Measurements from ENCODE around the gene DYRK1B.

The DYRK1B gene

GRCh38 chr19:39858541-39858940 is 24.6 kb upstream of the DYRK1B start:
- no peak for DNase-seq (ENCODE audit: low read depth)

DNA sequence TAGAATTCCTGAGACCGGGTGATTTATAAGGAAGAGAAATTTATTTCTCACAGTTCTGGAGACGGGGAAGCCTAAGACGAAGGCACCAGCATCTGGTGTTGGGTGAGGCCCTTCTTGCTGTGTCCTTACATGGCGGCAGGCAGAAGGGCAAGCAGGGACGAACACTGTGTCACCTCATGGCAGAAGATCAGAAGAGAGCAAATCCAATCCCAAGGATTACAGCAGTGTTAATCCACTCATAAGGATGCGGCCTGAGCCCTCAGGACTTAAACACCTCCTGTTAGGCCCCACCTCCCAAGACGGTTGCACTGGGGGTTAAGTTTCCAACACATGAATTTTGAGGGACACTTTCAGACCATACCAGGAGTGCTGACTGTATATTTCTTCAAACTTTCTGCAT is 18.9 kb upstream of the DYRK1B start:
- DNase-seq (ENCODE audit: low read depth): no peak

DNA sequence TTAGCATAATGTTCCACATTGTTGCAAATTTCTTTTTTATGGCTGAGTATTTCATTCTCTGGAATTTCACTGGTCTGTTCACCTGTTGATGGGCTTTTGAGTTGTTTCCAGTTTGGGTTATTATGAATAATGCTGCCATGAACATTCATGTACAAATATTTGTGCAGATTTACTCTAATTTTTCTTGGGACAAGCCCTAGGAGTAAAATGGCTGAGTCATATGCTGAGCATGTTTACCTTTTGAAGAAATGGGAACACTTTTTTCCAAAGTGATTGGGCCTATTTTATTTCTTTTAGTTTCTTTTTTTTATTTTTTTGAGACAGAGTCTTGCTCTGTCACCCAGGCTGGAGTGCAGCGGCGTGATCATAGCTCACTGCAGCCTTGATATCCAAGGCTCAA is 16.9 kb upstream of the DYRK1B start:
- no peak for DNase-seq (ENCODE audit: low read depth)

DNA sequence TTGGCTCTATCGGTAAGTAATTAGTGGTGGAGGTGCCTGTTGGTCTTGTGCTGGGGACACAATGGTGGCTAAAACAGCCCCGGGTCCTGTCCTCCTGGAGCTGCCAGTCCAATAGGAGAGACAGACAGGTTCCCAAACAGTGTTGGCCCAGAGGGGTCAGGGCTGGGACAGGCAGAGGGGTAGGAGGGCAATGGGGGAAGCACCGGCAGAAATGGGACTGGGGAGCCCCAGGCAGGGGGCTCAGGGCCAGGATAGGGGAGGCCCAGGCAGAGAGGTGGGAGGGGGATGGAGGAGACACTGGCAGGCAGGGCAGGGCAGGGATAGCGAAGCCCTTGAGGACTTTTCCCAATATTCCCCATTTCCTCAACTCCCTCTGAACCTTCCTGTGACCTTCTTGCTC is 14.4 kb upstream of the DYRK1B start:
- DNase-seq (ENCODE audit: low read depth): no peak

GRCh38 chr19:39847525-39847924 is 13.6 kb upstream of the DYRK1B start:
- no peak for DNase-seq (ENCODE audit: low read depth)

GRCh38 chr19:39846678-39847486 is 12.9 kb upstream of the DYRK1B start:
- no peak for DNase-seq (ENCODE audit: low read depth)

GRCh38 chr19:39845933-39846677 is 12.1 kb upstream of the DYRK1B start, which contains the start of gene FBL:
Gene FBL (minus strand): TSS chr19:39846379. CDS start chr19:39846300, 79 bp downstream.
- peak; percentile 98 for DNase-seq (ENCODE audit: low read depth)

GRCh38 chr19:39845584-39845932 is 11.6 kb upstream of the DYRK1B start:
- DNase-seq (ENCODE audit: low read depth): no peak

GRCh38 chr19:39845172-39845571 is 11.2 kb upstream of the DYRK1B start:
- DNase-seq (ENCODE audit: low read depth): no peak

- DNase-seq (ENCODE audit: low read depth): no peak
These were observed 10.2 kb upstream of the DYRK1B start for GRCh38 chr19:39843919-39844793.

DNA sequence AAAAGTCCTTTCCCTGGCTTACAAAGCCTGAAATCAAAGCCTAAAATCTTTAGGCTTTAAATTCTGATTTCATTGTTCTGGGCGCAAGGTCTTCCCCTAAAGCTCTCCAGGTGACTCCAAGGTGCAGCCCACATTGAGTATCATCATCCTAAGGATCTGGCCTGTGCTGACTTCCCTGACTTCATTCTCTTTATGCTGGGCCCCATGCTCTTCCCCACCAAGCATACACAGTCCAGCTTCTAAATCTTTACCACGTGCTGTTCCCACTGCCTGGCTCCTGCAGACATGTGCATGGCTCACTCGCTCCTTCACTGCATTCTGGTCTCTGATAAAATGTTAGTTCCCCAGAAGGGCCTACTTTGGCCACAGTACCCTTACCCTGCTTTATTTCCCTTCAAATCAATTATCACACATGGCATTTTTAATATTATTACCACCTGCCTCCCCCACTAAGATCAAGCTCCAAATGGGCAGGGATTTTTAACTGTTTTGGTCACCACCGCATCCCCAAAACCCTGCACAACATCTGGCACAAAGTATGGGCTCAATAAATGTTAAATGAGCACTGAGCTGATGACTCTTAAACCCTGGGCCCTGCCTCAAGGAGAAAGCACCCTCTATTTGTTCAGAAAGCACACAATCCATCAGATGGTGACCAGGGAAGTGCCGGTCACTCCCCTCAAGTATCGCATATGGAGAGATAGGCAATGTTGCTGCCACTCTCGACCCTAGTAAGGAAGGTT is 8.9 kb upstream of the DYRK1B start:
- DNase-seq (ENCODE audit: low read depth): no peak

- DNase-seq (ENCODE audit: low read depth): no peak
These were observed 7.1 kb upstream of the DYRK1B start for GRCh38 chr19:39841041-39841440.

DNA sequence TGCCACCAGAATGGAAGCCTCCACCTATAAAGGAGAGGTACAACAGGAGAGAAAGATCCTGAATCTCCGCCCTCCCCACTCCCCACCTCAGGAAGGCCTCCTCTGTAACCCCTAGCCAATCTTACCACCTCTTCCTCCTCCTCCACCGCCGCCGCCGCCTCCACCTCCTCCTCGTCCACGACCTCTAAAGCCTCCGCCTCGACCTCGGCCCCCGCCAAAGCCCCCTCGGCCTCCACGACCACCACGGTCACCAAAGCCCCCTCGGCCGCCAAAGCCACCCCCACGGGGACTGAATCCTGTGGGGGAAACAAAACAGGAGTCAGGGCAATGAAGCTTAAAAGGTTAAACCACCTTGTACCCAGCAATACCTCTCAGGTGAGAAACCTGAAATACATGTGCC is 6.5 kb upstream of the DYRK1B start:
- DNase-seq (ENCODE audit: low read depth): no peak

DNA sequence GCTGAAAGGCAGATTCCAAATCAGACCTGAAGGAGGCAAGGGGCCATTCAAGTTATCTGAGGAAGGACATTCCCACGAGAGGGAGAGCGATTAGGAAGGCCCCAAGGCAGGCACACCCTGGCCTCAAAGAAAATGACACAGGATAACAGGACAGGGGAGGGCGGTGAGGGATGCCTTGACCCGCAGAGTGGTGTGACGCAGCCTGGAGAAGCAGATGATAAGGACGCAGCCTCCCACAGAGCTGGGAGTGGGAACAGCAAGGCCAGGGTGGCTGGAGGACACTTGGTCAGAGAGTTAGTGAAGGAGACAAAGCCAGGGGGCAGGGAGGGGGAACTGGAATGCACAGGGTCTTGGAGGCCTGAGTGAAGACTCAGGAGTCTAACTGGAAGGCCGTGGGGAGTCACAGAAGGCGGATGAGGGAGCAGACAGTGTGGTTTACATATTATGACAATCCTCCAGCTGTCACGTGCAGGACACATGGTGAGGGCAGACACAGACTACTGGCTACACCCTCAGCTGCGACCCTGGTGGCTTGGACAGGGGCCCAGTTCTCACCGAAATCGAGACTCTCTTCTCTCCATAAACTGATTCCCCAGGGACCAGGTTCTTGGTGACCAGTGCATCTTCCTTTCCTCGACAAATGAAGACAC is 5.8 kb upstream of the DYRK1B start:
- no peak for DNase-seq (ENCODE audit: low read depth)

GRCh38 chr19:39838569-39838968 is 4.6 kb upstream of the DYRK1B start:
- no peak for DNase-seq (ENCODE audit: low read depth)

GRCh38 chr19:39837978-39838377 is 4.0 kb upstream of the DYRK1B start:
- no peak for DNase-seq (ENCODE audit: low read depth)

DNA sequence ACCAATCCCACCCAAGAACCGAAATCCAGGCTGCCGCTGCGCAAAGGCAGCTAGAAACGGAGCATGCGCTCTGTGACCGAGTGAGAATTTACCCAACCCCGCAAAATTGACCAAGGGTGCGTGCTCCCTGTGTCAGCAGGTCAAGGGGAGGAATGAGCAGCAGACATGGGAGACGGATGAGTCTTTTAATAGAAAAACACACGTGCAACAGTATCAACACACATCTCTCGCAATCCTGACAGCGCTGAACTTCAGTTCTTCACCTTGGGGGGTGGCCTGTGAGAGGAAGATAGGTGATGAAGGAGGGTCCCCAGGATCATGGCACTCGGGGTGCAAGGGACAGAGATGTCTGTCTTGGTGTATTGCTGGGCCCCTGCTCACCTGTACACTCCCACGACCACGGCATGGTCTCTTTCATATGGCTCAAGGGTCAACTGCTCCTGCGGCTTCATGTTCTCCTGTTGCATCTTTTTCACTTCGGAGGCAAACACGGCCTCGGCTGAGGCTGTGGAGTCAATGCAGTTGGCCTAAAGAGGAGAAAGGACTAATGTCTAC is 402 bp upstream of the DYRK1B start:
- no peak for DNase-seq (ENCODE audit: low read depth)

- DNase-seq (ENCODE audit: low read depth): no peak
These were observed 850 bp downstream of the DYRK1B start for GRCh38 chr19:39833160-39833463.

- no peak for DNase-seq (ENCODE audit: low read depth)
These were observed 1.4 kb downstream of the DYRK1B start for GRCh38 chr19:39832341-39833083.

DNA sequence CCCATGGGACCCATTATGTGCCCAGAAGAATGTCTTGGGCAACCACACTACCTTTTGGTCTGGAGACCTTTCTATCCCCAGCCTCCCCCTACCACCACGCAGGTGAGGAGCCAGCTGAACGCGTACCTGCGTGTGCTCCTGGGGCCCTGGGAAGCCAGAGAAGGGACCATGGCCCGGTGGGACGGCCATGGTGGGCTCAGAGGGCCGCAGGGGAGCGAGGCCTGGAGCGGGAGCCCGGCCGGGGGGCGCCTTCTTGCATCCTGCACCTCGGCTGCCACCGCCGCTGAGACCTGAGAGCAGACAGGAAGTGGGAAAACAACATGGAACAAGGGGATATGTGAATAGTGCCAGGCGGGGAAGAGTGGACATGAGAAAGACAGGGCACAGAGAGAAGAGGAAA is 2.3 kb downstream of the DYRK1B start:
- DNase-seq (ENCODE audit: low read depth): no peak

Measured in stimulated activated CD8-positive, alpha-beta memory T cell treated with anti-CD3 and anti-CD28 coated beads, Interleukin-12 subunit alpha, Interleukin-12 subunit beta, amount 100 ng/mL, for 1 hour (primary cell).